Suprapubic skin (tissue), 4 donors: ENCODE measurements around the gene ZAR1. TPM values are rescaled to one million over a fixed set of nuclear protein-coding genes. Genes with fewer than 3 reads are reported as not detected.

Experiments used
- DNase-seq, 2 donors: peaks; one replicate each; pipeline ENCODE4 v3.0.0-alpha.2; 2019; ENCODE audit warnings: low spot score in 2 of 2
- H3K27ac ChIP-seq: fragments of 200-600 bp; sonication (generic); one replicate; pipeline ENCODE4 v1.5.1; 2019
- H3K27me3 ChIP-seq: fragments of 200-600 bp; sonication (generic); one replicate; pipeline ENCODE4 v1.5.1; 2019
- H3K36me3 ChIP-seq: fragments of 200-600 bp; sonication (generic); one replicate; pipeline ENCODE4 v1.5.1; 2019
- H3K4me1 ChIP-seq: fragments of 200-600 bp; sonication (generic); one replicate; pipeline ENCODE4 v1.5.1; 2019
- H3K4me3 ChIP-seq: fragments of 200-600 bp; sonication (generic); one replicate; pipeline ENCODE4 v1.5.1; 2019; ENCODE audit warnings: mild to moderate bottlenecking
- H3K9me3 ChIP-seq: fragments of 200-600 bp; sonication (generic); one replicate; pipeline ENCODE4 v1.5.1; 2019
- CTCF ChIP-seq, 2 donors: fragments of 200-600 bp in 1 of 2; fragments of 450-650 bp in 1 of 2; sonication (generic) in 1 of 2; IDR thresholded peaks; one replicate each; pipeline ENCODE4 v1.5.1; 2016 to 2019; ENCODE audit warnings: antibody characterized with exemption in 2 of 2, mild to moderate bottlenecking in 1 of 2, moderate library complexity in 1 of 2
- EP300 ChIP-seq: sonication (generic); formaldehyde crosslinking; IDR thresholded peaks from one replicate; pipeline ENCODE4 v1.6.1; 2017; ENCODE audit warnings: antibody characterized with exemption
- POLR2A ChIP-seq, 2 donors: fragments of 450-650 bp; IDR thresholded peaks; one replicate each; pipeline ENCODE4 v1.6.1; 2017; ENCODE audit warnings: antibody characterized with exemption in 2 of 2, mild to moderate bottlenecking in 2 of 2, moderate library complexity in 2 of 2
- POLR2AphosphoS5 ChIP-seq, 3 donors: sonication (generic); formaldehyde crosslinking; IDR thresholded peaks; one replicate each; pipeline ENCODE4 v1.6.1; 2017; ENCODE audit warnings: antibody characterized with exemption in 3 of 3
- WGBS: methylation state at CpG from one replicate; pipeline ENCODE4 v1.1.5; 2018; 5-methylcytosine and 5-hydroxymethylcytosine counted together
- total RNA-seq, 4 donors: library from RNA; depleted of rRNA; stranded (reverse); fragments of >200 nt; gene quantifications; one replicate each; pipeline ENCODE4 v1.1.0, GENCODE V29; 2016

Gene ZAR1
- total RNA-seq, 4 donors from 2014 or later = not detected

GRCh38 chr4:48490680-48491513, 845 bp downstream of the ZAR1 start:
- TF ChIP-seq POLR2A (IDR thresholded peaks at IDR 0.05) (no peak), EP300 (no peak), CTCF (IDR thresholded peaks at IDR 0.05) (no peak), POLR2AphosphoS5 (IDR thresholded peaks at IDR 0.05) (no peak)
- Histone ChIP-seq H3K9me3 (no peaks in the 10 kb centered on the region), H3K4me3 (peak overlapping the region; percentile 51), H3K27me3 (peaks cover 39% of the 10 kb centered on the region), H3K4me1 (peaks cover 14% of the 10 kb centered on the region), H3K27ac (no peak overlapping the region), H3K36me3 (no peaks in the 10 kb centered on the region)
- WGBS = 13% methylated on average over 17 of the region's 104 CpGs
- no peak for DNase-seq

DNA sequence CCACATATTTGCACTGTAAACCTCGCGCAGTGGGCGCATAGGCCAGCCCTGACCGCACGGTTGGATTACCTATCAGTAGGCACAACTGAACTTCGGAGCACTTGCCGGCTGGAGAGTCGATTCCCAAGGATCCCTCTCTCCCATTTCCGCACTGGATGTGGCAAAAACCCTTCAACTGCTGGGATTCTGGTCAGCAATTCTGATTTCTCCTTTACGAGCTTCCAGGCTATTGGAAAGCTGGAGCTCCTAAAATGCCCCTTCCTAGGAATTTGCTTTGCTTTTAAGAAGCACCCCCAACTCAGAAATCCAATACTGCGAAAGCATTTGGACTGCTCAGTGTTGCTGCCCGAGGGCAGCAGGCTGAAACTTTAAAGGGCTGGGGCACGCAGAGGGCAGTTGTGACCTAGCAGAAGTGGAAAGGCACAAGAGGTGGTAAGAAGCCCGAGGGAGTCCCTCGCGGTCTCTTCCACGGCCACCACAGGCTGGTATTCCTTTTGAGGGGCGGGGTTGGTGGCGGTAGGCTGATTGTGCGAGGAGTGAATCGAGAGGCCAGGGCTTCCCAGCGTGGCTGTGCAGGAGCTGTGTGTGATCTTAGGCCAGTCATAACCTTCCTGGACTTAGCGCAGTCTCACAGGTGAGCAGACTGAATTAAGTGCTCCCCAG, 1.6 kb downstream of the ZAR1 start:
- 87% methylated on average over 23 of the region's 23 CpGs for WGBS
- TF ChIP-seq POLR2AphosphoS5 (IDR thresholded peaks at IDR 0.05) (no peak), POLR2A (IDR thresholded peaks at IDR 0.05) (no peak), EP300 (no peak), CTCF (IDR thresholded peaks at IDR 0.05) (no peak)
- no peak for DNase-seq
- Histone ChIP-seq H3K27ac (no peak overlapping the region), H3K4me3 (no peak overlapping the region), H3K36me3 (no peaks in the 10 kb centered on the region), H3K4me1 (peaks cover 14% of the 10 kb centered on the region), H3K27me3 (peaks cover 38% of the 10 kb centered on the region), H3K9me3 (no peaks in the 10 kb centered on the region)

GRCh38 chr4:48493452-48494100, 3.5 kb downstream of the ZAR1 start:
- Histone ChIP-seq H3K9me3 (no peaks in the 10 kb centered on the region), H3K27me3 (peaks cover 21% of the 10 kb centered on the region), H3K4me3 (no peak overlapping the region), H3K36me3 (no peaks in the 10 kb centered on the region), H3K27ac (no peak overlapping the region), H3K4me1 (peaks cover 14% of the 10 kb centered on the region)
- no peak for TF ChIP-seq POLR2AphosphoS5 (IDR thresholded peaks at IDR 0.05)
- TF ChIP-seq POLR2A (IDR thresholded peaks at IDR 0.05) = no peak
- no peak for TF ChIP-seq EP300
- TF ChIP-seq CTCF (IDR thresholded peaks at IDR 0.05) = no peak
- DNase-seq = no peak
- 86% methylated on average over 4 of the region's 4 CpGs for WGBS

DNA sequence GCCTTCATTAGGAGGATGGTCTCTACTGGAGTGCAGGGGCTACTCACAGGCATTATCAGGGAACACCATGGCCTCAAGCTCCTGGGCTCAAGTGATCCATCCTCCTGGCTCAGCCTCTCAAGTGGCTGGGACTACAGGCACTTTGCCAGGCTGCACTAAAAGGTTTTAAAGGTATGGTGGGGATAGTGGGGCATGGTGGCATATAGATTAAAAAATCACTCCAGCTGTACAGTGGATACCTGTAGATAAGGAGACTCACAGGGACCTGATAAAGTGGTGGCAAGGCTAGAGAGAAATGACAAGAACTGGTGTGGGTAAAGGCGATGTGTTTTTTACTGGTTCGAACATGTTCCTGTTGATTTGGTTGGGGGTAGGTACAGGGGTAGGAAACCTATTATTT, 5.9 kb downstream of the ZAR1 start:
- 100% methylated on average over 2 of the region's 2 CpGs for WGBS

More for the DNA sequence above, 5.9 kb downstream of the ZAR1 start:
- H3K36me3 ChIP-seq = peaks cover 22% of the 10 kb centered on the region
- no peak overlapping the region for H3K4me3 ChIP-seq
- H3K27me3 ChIP-seq = peaks cover 5% of the 10 kb centered on the region
- no peak for DNase-seq
- peaks cover under 1% of the 10 kb centered on the region for H3K4me1 ChIP-seq
- H3K9me3 ChIP-seq = no peaks in the 10 kb centered on the region
- no peak for TF ChIP-seq CTCF (IDR thresholded peaks at IDR 0.05)
- no peak for TF ChIP-seq POLR2A (IDR thresholded peaks at IDR 0.05)
- TF ChIP-seq POLR2AphosphoS5 (IDR thresholded peaks at IDR 0.05) = no peak
- H3K27ac ChIP-seq = no peak overlapping the region
